Stomach (tissue), 4 donors: ENCODE results near the gene SLC22A5.

ENCODE experiments used
- POLR2AphosphoS5 ChIP-seq, 3 donors: sonication (generic); formaldehyde crosslinking; IDR thresholded peaks; one replicate each; pipeline ENCODE4 v1.6.1; 2016; ENCODE audit warnings: antibody characterized with exemption in 3 of 3
- TF ChIP-seq, protein P1 (sequence below), 7 experiments: fragments of 450-650 bp in 4 of 7; fragments of 200-600 bp in 3 of 7; sonication (generic) in 3 of 7; IDR thresholded peaks; one replicate each; pipeline ENCODE4 v1.5.1; 2016 to 2019; ENCODE audit warnings: antibody characterized with exemption in 7 of 7, control low read depth in 2 of 7, mild to moderate bottlenecking in 1 of 7

DNA sequence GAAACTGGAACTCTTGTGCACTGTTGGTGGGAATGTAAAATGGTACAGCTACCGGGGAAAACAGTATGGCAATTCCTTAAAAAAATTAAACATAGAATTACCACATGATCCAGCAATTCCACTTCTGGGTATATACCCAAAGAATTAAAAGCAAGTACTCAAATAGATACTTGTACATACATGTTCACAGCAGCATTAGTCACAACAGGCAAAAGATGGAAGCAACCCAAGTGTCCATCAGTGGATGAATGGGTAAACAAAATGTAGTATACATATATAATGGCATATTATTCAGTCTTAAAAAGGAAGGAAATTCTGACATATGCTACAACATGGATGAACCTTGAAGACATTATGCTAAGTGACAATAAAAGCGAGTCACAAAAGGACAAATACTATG, 7.4 kb upstream of the SLC22A5 start:
- TF ChIP-seq, protein P1, sequence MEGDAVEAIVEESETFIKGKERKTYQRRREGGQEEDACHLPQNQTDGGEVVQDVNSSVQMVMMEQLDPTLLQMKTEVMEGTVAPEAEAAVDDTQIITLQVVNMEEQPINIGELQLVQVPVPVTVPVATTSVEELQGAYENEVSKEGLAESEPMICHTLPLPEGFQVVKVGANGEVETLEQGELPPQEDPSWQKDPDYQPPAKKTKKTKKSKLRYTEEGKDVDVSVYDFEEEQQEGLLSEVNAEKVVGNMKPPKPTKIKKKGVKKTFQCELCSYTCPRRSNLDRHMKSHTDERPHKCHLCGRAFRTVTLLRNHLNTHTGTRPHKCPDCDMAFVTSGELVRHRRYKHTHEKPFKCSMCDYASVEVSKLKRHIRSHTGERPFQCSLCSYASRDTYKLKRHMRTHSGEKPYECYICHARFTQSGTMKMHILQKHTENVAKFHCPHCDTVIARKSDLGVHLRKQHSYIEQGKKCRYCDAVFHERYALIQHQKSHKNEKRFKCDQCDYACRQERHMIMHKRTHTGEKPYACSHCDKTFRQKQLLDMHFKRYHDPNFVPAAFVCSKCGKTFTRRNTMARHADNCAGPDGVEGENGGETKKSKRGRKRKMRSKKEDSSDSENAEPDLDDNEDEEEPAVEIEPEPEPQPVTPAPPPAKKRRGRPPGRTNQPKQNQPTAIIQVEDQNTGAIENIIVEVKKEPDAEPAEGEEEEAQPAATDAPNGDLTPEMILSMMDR (IDR thresholded peaks at IDR 0.05), result no peak
- no peak for TF ChIP-seq POLR2AphosphoS5 (IDR thresholded peaks at IDR 0.05)
